SK-N-SH (cell line): Measurements from ENCODE around the gene LSM2.

ENCODE experiments used
- CTCF ChIP-seq: fragments of 200-600 bp; sonication (generic); IDR thresholded peaks from 2 replicates; pipeline ENCODE4 v1.6.1; 2017; ENCODE audit warnings: antibody characterized with exemption, mild to moderate bottlenecking, moderate library complexity
- EP300 ChIP-seq, 2 experiments: IDR thresholded peaks; 2 replicates each; pipeline versions ENCODE4 v1.4.0 to v1.6.1; 2012; ENCODE audit warnings: borderline replicate concordance in 1 of 2, low read depth in 1 of 2, low read length in 1 of 2
- EZH2phosphoT487 ChIP-seq: fragments of 200-600 bp; sonication (generic); IDR thresholded peaks from 2 replicates; pipeline ENCODE4 v1.6.1; 2017; ENCODE audit warnings: low read depth, mixed run types, mild to moderate bottlenecking, antibody characterized with exemption, moderate library complexity, borderline replicate concordance
- FOSL2 ChIP-seq: IDR thresholded peaks from 2 replicates; pipeline ENCODE4 v1.4.0; 2012; ENCODE audit warnings: low read depth, mild to moderate bottlenecking, moderate library complexity, borderline replicate concordance
- GABPA ChIP-seq: IDR thresholded peaks from 2 replicates; pipeline ENCODE4 v1.4.0; 2012; ENCODE audit warnings: low read depth, mild to moderate bottlenecking
- GATA2 ChIP-seq: sonication (generic); formaldehyde crosslinking; IDR thresholded peaks from 2 replicates; pipeline ENCODE4 v1.5.0; 2020; ENCODE audit warnings: mild to moderate bottlenecking, missing genetic modification reagents
- MXI1 ChIP-seq: IDR thresholded peaks from 2 replicates; pipeline ENCODE4 v1.6.1; 2012; ENCODE audit warnings: mild to moderate bottlenecking, low read depth, low read length, improper control_type of control experiment
- NRF1 ChIP-seq: IDR thresholded peaks from 2 replicates; pipeline ENCODE4 v1.6.1; 2012; ENCODE audit warnings: low read depth, mild to moderate bottlenecking, low read length
- POLR2AphosphoS5 ChIP-seq: IDR thresholded peaks from 2 replicates; pipeline ENCODE4 v1.6.1; 2012; ENCODE audit warnings: low read depth, low read length
- RAD21 ChIP-seq: IDR thresholded peaks from 2 replicates; pipeline ENCODE4 v1.6.1; 2012; ENCODE audit warnings: mild to moderate bottlenecking, low read length
- REST ChIP-seq: IDR thresholded peaks from 2 replicates; pipeline ENCODE4 v1.6.1; 2012; ENCODE audit warnings: mild to moderate bottlenecking, low read depth, low read length, moderate library complexity
- SMC3 ChIP-seq: IDR thresholded peaks from 2 replicates; pipeline ENCODE4 v1.6.1; 2012; ENCODE audit warnings: low read depth, low read length, improper control_type of control experiment
- TAF1 ChIP-seq: IDR thresholded peaks from 2 replicates; pipeline ENCODE4 v1.6.1; 2012; ENCODE audit warnings: low read depth, mild to moderate bottlenecking, low read length, moderate library complexity, borderline replicate concordance
- TEAD4 ChIP-seq: IDR thresholded peaks from 2 replicates; pipeline ENCODE4 v1.4.0; 2012; ENCODE audit warnings: mild to moderate bottlenecking, borderline replicate concordance; ENCODE audit not compliant: insufficient read depth

GRCh38 chr6:31827286-31828079 lies 20.7 kb upstream of the LSM2 start, which contains the start of gene HSPA1B:
- TF ChIP-seq SMC3 = no peak
- TF ChIP-seq CTCF = no peak
- TF ChIP-seq REST = no peak
- TF ChIP-seq FOSL2 = no peak
- TF ChIP-seq GABPA = no peak; the same call in 1 of the 2 replicates
- TF ChIP-seq NRF1 = no peak
- TF ChIP-seq TAF1 = peak; percentile 77; the same call in 1 of the 2 replicates
- no peak for TF ChIP-seq MXI1
- TF ChIP-seq EZH2phosphoT487 = no peak
- TF ChIP-seq POLR2AphosphoS5 = peak; percentile 99
- no peak for TF ChIP-seq RAD21
- no peak for TF ChIP-seq TEAD4
- no peak for TF ChIP-seq GATA2
- TF ChIP-seq EP300 (IDR thresholded peaks at IDR 0.05; ENCODE audit: borderline replicate concordance in 1 of 2, low read depth in 1 of 2, low read length in 1 of 2) = peak in 1 of 2 experiments; percentile 91; a peak in 2 of 4 replicates
